Esophagus squamous epithelium (tissue), 4 donors: ENCODE data around the gene HLA-A.

ENCODE experiments used
- POLR2A ChIP-seq, 4 donors: fragments of 450-650 bp; IDR thresholded peaks; one replicate each; pipeline ENCODE4 v1.6.1; 2017; ENCODE audit warnings: antibody characterized with exemption in 4 of 4, mild to moderate bottlenecking in 4 of 4, moderate library complexity in 3 of 4
- TF ChIP-seq, protein P1 (sequence below), 6 experiments: fragments of 450-650 bp in 4 of 6; fragments of 200-600 bp in 2 of 6; sonication (generic) in 2 of 6; IDR thresholded peaks; one replicate each; pipeline ENCODE4 v1.5.1; 2016 to 2019; ENCODE audit warnings: antibody characterized with exemption in 6 of 6, mild to moderate bottlenecking in 4 of 6, moderate library complexity in 4 of 6

DNA sequence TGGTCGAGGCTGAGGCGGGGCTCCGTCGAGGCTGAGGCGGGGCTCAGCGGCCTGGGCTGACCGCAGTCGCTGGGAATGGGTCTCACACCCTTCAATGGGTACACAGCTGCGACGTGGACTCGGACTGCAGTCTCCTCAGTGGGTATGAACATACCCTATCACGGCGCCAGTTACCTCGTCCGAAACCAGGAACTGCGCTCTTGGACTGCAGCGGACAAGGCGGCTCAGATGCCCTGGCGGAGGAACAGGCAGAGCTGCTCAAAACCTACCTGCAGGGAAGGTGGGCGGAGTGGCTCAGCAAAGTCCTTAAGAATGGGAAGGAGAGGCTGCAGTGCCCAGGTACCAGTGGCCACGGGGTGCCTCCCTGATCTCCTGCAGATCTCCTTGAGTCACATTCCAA, 14.2 kb downstream of the HLA-A start:
- TF ChIP-seq POLR2A (IDR thresholded peaks at IDR 0.05) = no peak
- TF ChIP-seq, protein P1, sequence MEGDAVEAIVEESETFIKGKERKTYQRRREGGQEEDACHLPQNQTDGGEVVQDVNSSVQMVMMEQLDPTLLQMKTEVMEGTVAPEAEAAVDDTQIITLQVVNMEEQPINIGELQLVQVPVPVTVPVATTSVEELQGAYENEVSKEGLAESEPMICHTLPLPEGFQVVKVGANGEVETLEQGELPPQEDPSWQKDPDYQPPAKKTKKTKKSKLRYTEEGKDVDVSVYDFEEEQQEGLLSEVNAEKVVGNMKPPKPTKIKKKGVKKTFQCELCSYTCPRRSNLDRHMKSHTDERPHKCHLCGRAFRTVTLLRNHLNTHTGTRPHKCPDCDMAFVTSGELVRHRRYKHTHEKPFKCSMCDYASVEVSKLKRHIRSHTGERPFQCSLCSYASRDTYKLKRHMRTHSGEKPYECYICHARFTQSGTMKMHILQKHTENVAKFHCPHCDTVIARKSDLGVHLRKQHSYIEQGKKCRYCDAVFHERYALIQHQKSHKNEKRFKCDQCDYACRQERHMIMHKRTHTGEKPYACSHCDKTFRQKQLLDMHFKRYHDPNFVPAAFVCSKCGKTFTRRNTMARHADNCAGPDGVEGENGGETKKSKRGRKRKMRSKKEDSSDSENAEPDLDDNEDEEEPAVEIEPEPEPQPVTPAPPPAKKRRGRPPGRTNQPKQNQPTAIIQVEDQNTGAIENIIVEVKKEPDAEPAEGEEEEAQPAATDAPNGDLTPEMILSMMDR (IDR thresholded peaks at IDR 0.05) = no peak
